Left lung (tissue), 10 donors: ENCODE measurements around the gene SLC22A17. TPM values are rescaled to one million over a fixed set of nuclear protein-coding genes. Genes with fewer than 3 reads are reported as not detected.
"Not testable (repeated sequence)": the region's sequence is repeated elsewhere in the genome, so short reads cannot be mapped to it uniquely, and the experiment has no call there.

Experiments used
- ATAC-seq: fragments of 200-7000 bp; cut with Tn5 transposase; one replicate; pipeline ENCODE4 v1.9.1; 2020; ENCODE audit warnings: moderate library complexity
- DNase-seq, 4 donors: peaks; one replicate each; pipeline ENCODE4 v3.0.0-alpha.2; 2013 to 2020
- H3K27ac ChIP-seq, 2 donors: fragments of 200-600 bp; sonication (generic) in 1 of 2; one replicate each; pipeline versions ENCODE4 v1.5.0 to v1.8.0; 2020 to 2021
- H3K27me3 ChIP-seq, 2 donors: fragments of 200-600 bp; sonication (generic) in 1 of 2; one replicate each; pipeline versions ENCODE4 v1.5.0 to v1.8.0; 2020 to 2021
- H3K36me3 ChIP-seq, 2 donors: fragments of 200-600 bp; sonication (generic) in 1 of 2; one replicate each; pipeline versions ENCODE4 v1.5.0 to v1.8.0; 2020 to 2021
- H3K4me1 ChIP-seq, 2 donors: fragments of 200-600 bp; one replicate each; pipeline ENCODE4 v1.8.0; 2021
- H3K4me3 ChIP-seq, 2 donors: fragments of 200-600 bp; sonication (generic) in 1 of 2; one replicate each; pipeline versions ENCODE4 v1.5.0 to v1.8.0; 2020 to 2021; ENCODE audit warnings: mild to moderate bottlenecking in 1 of 2
- H3K9me3 ChIP-seq, 2 donors: fragments of 200-600 bp; sonication (generic) in 1 of 2; one replicate each; pipeline versions ENCODE4 v1.5.0 to v1.8.0; 2020 to 2021
- CTCF ChIP-seq, 2 donors: fragments of 200-600 bp; sonication (generic) in 1 of 2; IDR thresholded peaks; one replicate each; pipeline versions ENCODE4 v1.5.0 to v1.8.0; 2021; ENCODE audit warnings: antibody characterized with exemption in 2 of 2
- intact Hi-C, 2 donors: fragments of 100-400 bp; cut with DNase I; formaldehyde crosslinking; loops; one replicate each; pipeline versions ENCODE4 v1.11.2 to v1.14.2; 2022
- polyA plus RNA-seq, 6 donors: library from polyadenylated mRNA; unstranded; fragments of 120-200 nt; gene quantifications; one replicate each; pipeline ENCODE4 v1.2.1, GENCODE V29; 2013; ENCODE audit not compliant: insufficient read length in 6 of 6
- total RNA-seq, 2 donors: library from RNA; stranded (reverse); fragmentation: NEBNext Ultra II Directional; extraction: Animal tissue kit (Norgen Biotek cat#: 25700); gene quantifications; one replicate each; pipeline ENCODE4 v1.2.1, GENCODE V29; 2021
- donor health status: DM: no; HTN: yes; CAD: no.
- donor health status: DM: no; HTN: no; CAD: no.

SLC22A17 gene
- total and polyA plus RNA-seq, 8 donors: 13.2 to 41.5 (median 32.2) TPM

GRCh38 chr14:23389396-23389795 is 36.7 kb upstream of the SLC22A17 start:
- intact Hi-C loops: no loop called here

GRCh38 chr14:23388996-23389395 is 36.3 kb upstream of the SLC22A17 start:
- Histone ChIP-seq H3K9me3 (no peaks in the 10 kb centered on the region), H3K4me1 (no peaks in the 10 kb centered on the region), H3K27ac (no peak overlapping the region), H3K4me3 (no peak overlapping the region), H3K27me3 (peaks cover 0 to 9% of the 10 kb centered on the region in 2 donors), H3K36me3 (no peaks in the 10 kb centered on the region)
- DNase-seq (no peak), ATAC-seq (no peak)
- intact Hi-C loops: no loop called here
- no peak for TF ChIP-seq CTCF (IDR thresholded peaks at IDR 0.05)

More at GRCh38 chr14:23389396-23389795, 36.7 kb upstream of the SLC22A17 start:
- ATAC-seq (no peak), DNase-seq (no peak)
- Histone ChIP-seq H3K4me1 (no peaks in the 10 kb centered on the region), H3K4me3 (no peak overlapping the region), H3K27ac (no peak overlapping the region), H3K27me3 (peaks cover 0 to 9% of the 10 kb centered on the region in 2 donors), H3K36me3 (no peaks in the 10 kb centered on the region), H3K9me3 (no peaks in the 10 kb centered on the region)
- TF ChIP-seq CTCF (IDR thresholded peaks at IDR 0.05): no peak

GRCh38 chr14:23387916-23388882 is 35.5 kb upstream of the SLC22A17 start:
- no peak overlapping the region for H3K4me3 ChIP-seq
- ATAC-seq: no peak
- H3K36me3 ChIP-seq: no peaks in the 10 kb centered on the region
- H3K4me1 ChIP-seq: no peaks in the 10 kb centered on the region
- H3K27ac ChIP-seq: no peak overlapping the region
- no peak for DNase-seq
- peaks cover 0 to 9% of the 10 kb centered on the region in 2 donors for H3K27me3 ChIP-seq
- H3K9me3 ChIP-seq: no peaks in the 10 kb centered on the region
- intact Hi-C loops: no loop called here
- TF ChIP-seq CTCF (IDR thresholded peaks at IDR 0.05): no peak

- H3K27ac ChIP-seq: no peak overlapping the region
- no peaks in the 10 kb centered on the region for H3K9me3 ChIP-seq
- no peak for ATAC-seq
- no peak overlapping the region for H3K4me3 ChIP-seq
- peaks cover 0 to 21% of the 10 kb centered on the region in 2 donors for H3K27me3 ChIP-seq
- no peak for TF ChIP-seq CTCF (IDR thresholded peaks at IDR 0.05)
- intact Hi-C loops: no loop called here
- DNase-seq: no peak
- H3K4me1 ChIP-seq: no peaks in the 10 kb centered on the region
- H3K36me3 ChIP-seq: no peaks in the 10 kb centered on the region
Observed at GRCh38 chr14:23386999-23387398, 34.3 kb upstream of the SLC22A17 start.

- not testable (repeated sequence) for H3K9me3 ChIP-seq, ATAC-seq
Observed at GRCh38 chr14:23386266-23386657, 33.6 kb upstream of the SLC22A17 start.

More at GRCh38 chr14:23386266-23386657, 33.6 kb upstream of the SLC22A17 start:
- peaks cover 0 to 25% of the 10 kb centered on the region in 2 donors for H3K27me3 ChIP-seq
- intact Hi-C loops, H3K27ac ChIP-seq, H3K4me1 ChIP-seq, H3K4me3 ChIP-seq, H3K36me3 ChIP-seq: not testable (repeated sequence)
- peak in 1 of 4 donors; percentile 59 for DNase-seq
